ENCODE results near the gene USP8.
"Not testable (repeated sequence)": the region's sequence is repeated elsewhere in the genome, so short reads cannot be mapped to it uniquely, and the experiment has no call there.

The USP8 gene

GRCh38 chr15:50424066-50424890 lies at the start of gene USP8:
Gene USP8 (plus strand): TSS chr15:50424405. CDS start chr15:50439074, 14,669 bp downstream.
- peak; percentile 96 for DNase-seq (ENCODE audit: low read depth)
- TF ChIP-seq CTCF (IDR thresholded peaks at IDR 0.05; ENCODE audit: insufficient read depth, low read depth, low read length, missing control alignments): no peak
- H3K4me3 ChIP-seq (ENCODE audit: low read length): peak within 1 kb of the TSS; percentile 99

- TF ChIP-seq CTCF (IDR thresholded peaks at IDR 0.05; ENCODE audit: insufficient read depth, low read depth, low read length, missing control alignments): no peak
- DNase-seq (ENCODE audit: low read depth): no peak
- H3K4me3 ChIP-seq (ENCODE audit: low read length): no peak overlapping the region
Observed at GRCh38 chr15:50377867-50378751, 46.1 kb upstream of the USP8 start.

- TF ChIP-seq CTCF (IDR thresholded peaks at IDR 0.05; ENCODE audit: insufficient read depth, low read depth, low read length, missing control alignments): no peak
- DNase-seq (ENCODE audit: low read depth): no peak
- H3K4me3 ChIP-seq (ENCODE audit: low read length): no peak overlapping the region
Observed at GRCh38 chr15:50378776-50379175, 45.4 kb upstream of the USP8 start.

- DNase-seq (ENCODE audit: low read depth); H3K4me3 ChIP-seq (ENCODE audit: low read length): not testable (repeated sequence)
Observed at GRCh38 chr15:50379413-50379812, 44.8 kb upstream of the USP8 start.

GRCh38 chr15:50380089-50380488 lies 44.1 kb upstream of the USP8 start:
- no peak overlapping the region for H3K4me3 ChIP-seq (ENCODE audit: low read length)
- no peak for DNase-seq (ENCODE audit: low read depth)
- no peak for TF ChIP-seq CTCF (IDR thresholded peaks at IDR 0.05; ENCODE audit: insufficient read depth, low read depth, low read length, missing control alignments)

GRCh38 chr15:50381438-50381837 lies 42.8 kb upstream of the USP8 start:
- no peak for TF ChIP-seq CTCF (IDR thresholded peaks at IDR 0.05; ENCODE audit: insufficient read depth, low read depth, low read length, missing control alignments)
- H3K4me3 ChIP-seq (ENCODE audit: low read length): no peak overlapping the region
- DNase-seq (ENCODE audit: low read depth): no peak

GRCh38 chr15:50382408-50382807 lies 41.8 kb upstream of the USP8 start:
- DNase-seq (ENCODE audit: low read depth); H3K4me3 ChIP-seq (ENCODE audit: low read length): not testable (repeated sequence)
